ENCODE results near the gene UBE2S.

GRCh38 chr19:55419103-55419502 lies 11.5 kb upstream of the UBE2S start:
- no peak for TF ChIP-seq POLR2A (IDR thresholded peaks at IDR 0.05)
- TF ChIP-seq CTCF (IDR thresholded peaks at IDR 0.05): no peak

All from body of pancreas (tissue), 4 donors.